Epithelial cell of esophagus (primary cell): ENCODE results near the gene CRABP2.

Experiments
- DNase-seq: peaks from one replicate; pipeline ENCODE4 v3.0.0; 2010; ENCODE audit warnings: low read depth
- H3K4me3 ChIP-seq: 2 replicates; pipeline ENCODE4 v1.5.1; 2011; ENCODE audit warnings: mild to moderate bottlenecking, low read length, control low read depth
- TF ChIP-seq, protein P1 (sequence below): IDR thresholded peaks from 2 replicates; pipeline ENCODE4 v1.5.1; 2011; ENCODE audit warnings: low read depth, mild to moderate bottlenecking, low read length, control low read depth, inconsistent platforms; ENCODE audit not compliant: insufficient read depth; ENCODE audit errors: missing control alignments

Gene CRABP2

GRCh38 chr1:156745881-156746280 is 40.5 kb upstream of the CRABP2 start:
- no peak for DNase-seq
- TF ChIP-seq, protein P1, sequence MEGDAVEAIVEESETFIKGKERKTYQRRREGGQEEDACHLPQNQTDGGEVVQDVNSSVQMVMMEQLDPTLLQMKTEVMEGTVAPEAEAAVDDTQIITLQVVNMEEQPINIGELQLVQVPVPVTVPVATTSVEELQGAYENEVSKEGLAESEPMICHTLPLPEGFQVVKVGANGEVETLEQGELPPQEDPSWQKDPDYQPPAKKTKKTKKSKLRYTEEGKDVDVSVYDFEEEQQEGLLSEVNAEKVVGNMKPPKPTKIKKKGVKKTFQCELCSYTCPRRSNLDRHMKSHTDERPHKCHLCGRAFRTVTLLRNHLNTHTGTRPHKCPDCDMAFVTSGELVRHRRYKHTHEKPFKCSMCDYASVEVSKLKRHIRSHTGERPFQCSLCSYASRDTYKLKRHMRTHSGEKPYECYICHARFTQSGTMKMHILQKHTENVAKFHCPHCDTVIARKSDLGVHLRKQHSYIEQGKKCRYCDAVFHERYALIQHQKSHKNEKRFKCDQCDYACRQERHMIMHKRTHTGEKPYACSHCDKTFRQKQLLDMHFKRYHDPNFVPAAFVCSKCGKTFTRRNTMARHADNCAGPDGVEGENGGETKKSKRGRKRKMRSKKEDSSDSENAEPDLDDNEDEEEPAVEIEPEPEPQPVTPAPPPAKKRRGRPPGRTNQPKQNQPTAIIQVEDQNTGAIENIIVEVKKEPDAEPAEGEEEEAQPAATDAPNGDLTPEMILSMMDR, result no peak
- H3K4me3 ChIP-seq, result peak overlapping the region; percentile 84

- H3K4me3 ChIP-seq, result no peak overlapping the region
- TF ChIP-seq, protein P1, result no peak
- DNase-seq, result no peak
Observed at GRCh38 chr1:156744786-156745419, 39.5 kb upstream of the CRABP2 start.

GRCh38 chr1:156744344-156744743 is 39.0 kb upstream of the CRABP2 start:
- DNase-seq, result no peak
- TF ChIP-seq, protein P1, result no peak
- H3K4me3 ChIP-seq, result no peak overlapping the region

GRCh38 chr1:156743367-156744302 is 38.3 kb upstream of the CRABP2 start:
- no peak for DNase-seq
- no peak overlapping the region for H3K4me3 ChIP-seq
- TF ChIP-seq, protein P1, result no peak

- no peak for DNase-seq
- TF ChIP-seq, protein P1, result no peak
- no peak overlapping the region for H3K4me3 ChIP-seq
Observed at GRCh38 chr1:156742801-156743200, 37.4 kb upstream of the CRABP2 start.

DNA sequence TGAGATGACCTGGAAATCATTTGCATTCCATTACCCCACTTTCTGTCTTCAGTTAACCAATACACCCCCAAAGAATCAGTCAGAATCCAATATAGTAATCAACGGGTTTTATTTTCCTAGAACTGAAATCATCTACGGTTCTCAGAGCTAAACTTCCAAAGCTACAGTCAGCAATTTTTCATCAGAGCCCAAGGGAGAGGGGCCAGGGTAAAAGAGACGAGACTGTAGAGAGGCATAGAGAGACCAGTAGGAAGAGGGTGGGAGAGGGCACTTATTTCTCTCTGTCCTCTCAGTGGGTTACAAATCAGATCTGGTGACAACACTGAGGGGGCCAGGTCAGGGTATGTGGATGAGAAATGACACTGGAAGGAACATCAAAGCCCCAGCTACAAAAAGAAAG is 36.6 kb upstream of the CRABP2 start:
- TF ChIP-seq, protein P1, result no peak
- no peak overlapping the region for H3K4me3 ChIP-seq
- no peak for DNase-seq
